ENCODE results near the gene NBAS. TPM values are rescaled to one million over a fixed set of nuclear protein-coding genes. Genes with fewer than 3 reads are reported as not detected.

Gene NBAS
- total RNA-seq, 4 donors from 2014 or later = 22.8 to 32.0 (median 23.7) TPM

DNA sequence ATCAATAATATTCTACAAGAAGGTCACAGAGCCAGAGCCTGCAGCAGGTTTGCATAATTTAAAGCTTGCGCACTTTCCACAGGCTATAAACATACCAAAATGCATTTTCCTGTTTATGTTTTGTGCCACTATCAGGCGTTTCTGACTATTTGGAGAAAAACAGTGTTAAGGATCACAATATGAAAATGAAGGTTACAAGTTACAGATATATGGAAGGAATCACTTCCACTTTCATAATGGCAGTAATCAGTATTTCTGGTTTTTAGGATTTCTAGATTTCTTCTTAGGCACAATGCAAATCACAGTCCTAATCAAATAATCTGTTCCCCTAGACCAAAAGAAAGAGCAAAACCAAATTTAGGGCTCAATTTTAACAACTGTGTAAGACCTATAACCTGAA, 279.5 kb downstream of the NBAS start:
- Histone ChIP-seq H3K27me3 (no peaks in the 10 kb centered on the region), H3K36me3 (peaks cover 0 to 26% (median 0%) of the 10 kb centered on the region in 3 donors), H3K4me1 (no peaks in the 10 kb centered on the region), H3K9me3 (no peaks in the 10 kb centered on the region), H3K4me3 (no peak overlapping the region), H3K27ac (no peak overlapping the region)
- 88 to 90% methylated on average over 2 of the region's 2 CpGs for WGBS, 2 donors
- TF ChIP-seq, protein P1, sequence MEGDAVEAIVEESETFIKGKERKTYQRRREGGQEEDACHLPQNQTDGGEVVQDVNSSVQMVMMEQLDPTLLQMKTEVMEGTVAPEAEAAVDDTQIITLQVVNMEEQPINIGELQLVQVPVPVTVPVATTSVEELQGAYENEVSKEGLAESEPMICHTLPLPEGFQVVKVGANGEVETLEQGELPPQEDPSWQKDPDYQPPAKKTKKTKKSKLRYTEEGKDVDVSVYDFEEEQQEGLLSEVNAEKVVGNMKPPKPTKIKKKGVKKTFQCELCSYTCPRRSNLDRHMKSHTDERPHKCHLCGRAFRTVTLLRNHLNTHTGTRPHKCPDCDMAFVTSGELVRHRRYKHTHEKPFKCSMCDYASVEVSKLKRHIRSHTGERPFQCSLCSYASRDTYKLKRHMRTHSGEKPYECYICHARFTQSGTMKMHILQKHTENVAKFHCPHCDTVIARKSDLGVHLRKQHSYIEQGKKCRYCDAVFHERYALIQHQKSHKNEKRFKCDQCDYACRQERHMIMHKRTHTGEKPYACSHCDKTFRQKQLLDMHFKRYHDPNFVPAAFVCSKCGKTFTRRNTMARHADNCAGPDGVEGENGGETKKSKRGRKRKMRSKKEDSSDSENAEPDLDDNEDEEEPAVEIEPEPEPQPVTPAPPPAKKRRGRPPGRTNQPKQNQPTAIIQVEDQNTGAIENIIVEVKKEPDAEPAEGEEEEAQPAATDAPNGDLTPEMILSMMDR (IDR thresholded peaks at IDR 0.05) = no peak
- no peak for TF ChIP-seq POLR2A (IDR thresholded peaks at IDR 0.05)
- intact Hi-C loops (cut with DNase I) = no loop called here
- DNase-seq = no peak

DNA sequence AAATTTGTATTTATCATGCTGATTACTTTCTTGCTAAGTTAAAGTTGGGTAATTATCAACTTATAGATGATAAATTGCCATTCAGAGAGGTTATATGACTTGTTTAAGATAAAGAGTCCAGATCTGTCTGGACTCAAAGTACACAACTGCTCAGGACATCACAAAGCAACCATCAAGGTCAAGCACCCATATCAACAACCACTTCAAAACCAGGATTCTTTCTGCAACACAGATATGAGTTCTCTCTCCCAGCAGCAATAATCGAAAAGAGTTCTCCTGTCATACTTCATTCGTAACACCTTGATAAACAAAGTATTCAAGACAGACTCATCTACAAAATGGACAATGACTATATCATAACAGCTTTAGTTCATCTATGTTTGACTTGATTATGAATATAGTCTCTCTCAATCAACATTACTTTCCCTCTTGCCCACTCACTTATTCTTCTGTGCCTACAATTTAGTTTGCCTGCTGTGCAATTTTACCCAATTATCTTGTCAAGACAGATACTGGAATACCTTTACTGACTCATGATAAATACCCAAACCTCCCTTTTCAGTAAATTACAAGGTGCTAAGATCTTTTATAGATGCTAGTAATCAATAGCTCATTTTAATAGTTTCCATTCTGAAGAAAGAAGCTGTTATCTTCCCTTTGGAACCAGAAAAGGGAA, 281.8 kb downstream of the NBAS start:
- Histone ChIP-seq H3K9me3 (no peaks in the 10 kb centered on the region), H3K27ac (no peak overlapping the region), H3K4me3 (no peak overlapping the region), H3K27me3 (no peaks in the 10 kb centered on the region), H3K36me3 (peaks cover 0 to 33% (median 0%) of the 10 kb centered on the region in 3 donors), H3K4me1 (no peaks in the 10 kb centered on the region)
- no peak for TF ChIP-seq POLR2A (IDR thresholded peaks at IDR 0.05)
- TF ChIP-seq, protein P1 (IDR thresholded peaks at IDR 0.05) = no peak
- DNase-seq = no peak
- intact Hi-C loops (cut with DNase I) = no loop called here
- 94 to 100% methylated on average over 2 of the region's 2 CpGs for WGBS, 2 donors

DNA sequence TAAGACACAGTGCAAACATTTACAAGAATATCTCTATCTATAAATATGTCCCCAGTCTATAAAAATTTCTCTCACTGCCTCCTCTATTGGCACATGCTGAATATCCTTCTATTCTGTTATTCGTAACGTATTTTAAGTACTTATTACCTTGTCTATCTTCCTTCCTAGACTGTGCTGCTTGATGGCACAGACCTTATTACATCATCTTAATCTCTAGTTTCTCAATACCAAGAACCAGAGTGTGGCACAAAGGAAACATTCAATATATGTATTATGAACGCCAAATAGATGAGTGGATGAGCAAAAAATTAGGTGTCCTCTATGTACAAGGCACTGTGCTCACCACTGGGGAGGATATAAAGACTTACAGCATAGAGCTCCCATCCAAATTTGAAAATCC, 282.8 kb downstream of the NBAS start:
- Histone ChIP-seq H3K9me3 (no peaks in the 10 kb centered on the region), H3K4me1 (no peaks in the 10 kb centered on the region), H3K36me3 (peaks cover 0 to 37% (median 0%) of the 10 kb centered on the region in 3 donors), H3K27ac (no peak overlapping the region), H3K27me3 (no peaks in the 10 kb centered on the region), H3K4me3 (no peak overlapping the region)
- DNase-seq = no peak
- intact Hi-C loops (cut with DNase I) = no loop called here
- 80 to 89% methylated on average over 3 of the region's 3 CpGs for WGBS, 2 donors
- TF ChIP-seq, protein P1 (IDR thresholded peaks at IDR 0.05) = no peak
- TF ChIP-seq POLR2A (IDR thresholded peaks at IDR 0.05) = no peak

DNA sequence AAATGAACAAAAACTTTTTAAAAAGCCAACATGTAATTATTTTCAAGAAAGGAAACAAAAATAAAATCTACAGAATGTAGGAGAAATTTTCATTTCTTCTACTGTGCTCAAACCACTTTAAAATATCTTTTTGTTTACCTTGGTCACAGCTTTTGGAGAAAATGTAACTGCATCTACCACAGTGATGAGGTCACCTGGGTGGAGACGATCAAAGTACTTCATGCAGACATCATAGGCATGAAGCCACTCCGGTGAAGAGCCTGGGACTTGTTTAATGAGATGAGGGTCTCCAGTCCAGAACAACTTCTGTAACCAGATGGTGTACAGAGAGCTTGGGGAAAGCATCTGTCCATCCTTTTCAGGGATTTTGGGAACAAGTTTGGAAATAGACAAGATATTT, 285.8 kb downstream of the NBAS start:
- Histone ChIP-seq H3K4me3 (no peak overlapping the region), H3K27ac (no peak overlapping the region), H3K9me3 (no peaks in the 10 kb centered on the region), H3K4me1 (no peaks in the 10 kb centered on the region), H3K36me3 (peaks cover 0 to 42% (median 0%) of the 10 kb centered on the region in 3 donors), H3K27me3 (no peaks in the 10 kb centered on the region)
- intact Hi-C loops (cut with DNase I) = no loop called here
- WGBS, 2 donors = 80 to 93% methylated on average over 2 of the region's 2 CpGs
- DNase-seq = no peak
- TF ChIP-seq POLR2A (IDR thresholded peaks at IDR 0.05) = no peak
- TF ChIP-seq, protein P1 (IDR thresholded peaks at IDR 0.05) = no peak

DNA sequence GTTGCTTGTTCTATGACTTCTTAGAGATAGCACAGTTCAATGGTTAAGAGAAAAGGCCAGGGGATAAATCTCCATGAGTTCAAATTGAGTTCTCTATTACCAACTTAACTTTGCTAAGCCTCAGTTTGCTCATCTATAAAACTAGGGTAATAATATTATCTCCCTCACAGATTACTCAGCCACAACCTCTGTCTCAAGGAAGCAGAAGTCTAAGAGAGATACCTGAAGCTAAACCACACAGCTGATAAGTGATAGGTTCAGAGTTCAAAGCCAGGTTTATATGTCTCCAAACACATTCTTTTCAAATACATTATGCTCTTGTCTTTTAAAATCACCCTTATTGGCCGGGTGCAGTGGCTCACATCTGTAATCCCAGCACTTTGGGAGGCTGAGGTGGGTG, 287.7 kb downstream of the NBAS start:
- no peak for DNase-seq
- no peaks in the 10 kb centered on the region for H3K9me3 ChIP-seq
- H3K4me1 ChIP-seq = no peaks in the 10 kb centered on the region
- no peaks in the 10 kb centered on the region for H3K27me3 ChIP-seq
- intact Hi-C loops (cut with DNase I) = no loop called here
- no peak overlapping the region for H3K4me3 ChIP-seq
- peaks cover 0 to 48% (median 0%) of the 10 kb centered on the region in 3 donors for H3K36me3 ChIP-seq
- 67 to 83% methylated on average over 1 of the region's 1 CpG for WGBS, 2 donors
- TF ChIP-seq, protein P1 (IDR thresholded peaks at IDR 0.05) = no peak
- no peak for TF ChIP-seq POLR2A (IDR thresholded peaks at IDR 0.05)
- H3K27ac ChIP-seq = no peak overlapping the region

All from esophagus squamous epithelium (tissue), 5 donors.